ENCODE data around the gene DSEL.

The DSEL gene

GRCh38 chr18:67516539-67517443, at the start of gene DSEL:
Gene DSEL, minus strand, starts transcription at chr18:67516720. Its CDS starts 2,112 bp downstream, at chr18:67514608.
- H3K9ac ChIP-seq (ENCODE audit: low read depth, low read length) = peak within 1 kb of the TSS; percentile 90
- H3K4me1 ChIP-seq (ENCODE audit: insufficient read depth, low read length) = peaks cover 25% of the 10 kb centered on the region
- H3K9me3 ChIP-seq (ENCODE audit: control insufficient read depth, insufficient read depth, low read length) = no peaks in the 10 kb centered on the region
- H3K36me3 ChIP-seq (ENCODE audit: insufficient read depth, low read length) = peaks cover 5% of the 10 kb centered on the region; the same call in 1 of the 2 replicates

- H3K9me3 ChIP-seq (ENCODE audit: control insufficient read depth, insufficient read depth, low read length) = no peaks in the 10 kb centered on the region
- no peaks in the 10 kb centered on the region for H3K4me1 ChIP-seq (ENCODE audit: insufficient read depth, low read length)
- H3K36me3 ChIP-seq (ENCODE audit: insufficient read depth, low read length) = no peaks in the 10 kb centered on the region
- H3K9ac ChIP-seq (ENCODE audit: low read depth, low read length) = no peak overlapping the region
These were observed 36.9 kb upstream of the DSEL start for GRCh38 chr18:67553437-67553836.

- no peaks in the 10 kb centered on the region for H3K4me1 ChIP-seq (ENCODE audit: insufficient read depth, low read length)
- no peak overlapping the region for H3K9ac ChIP-seq (ENCODE audit: low read depth, low read length)
- no peaks in the 10 kb centered on the region for H3K9me3 ChIP-seq (ENCODE audit: control insufficient read depth, insufficient read depth, low read length)
- no peaks in the 10 kb centered on the region for H3K36me3 ChIP-seq (ENCODE audit: insufficient read depth, low read length)
These were observed 34.5 kb upstream of the DSEL start for GRCh38 chr18:67550872-67551520.

GRCh38 chr18:67549946-67550345, 33.4 kb upstream of the DSEL start:
- Histone ChIP-seq H3K9ac (ENCODE audit: low read depth, low read length) (no peak overlapping the region), H3K36me3 (ENCODE audit: insufficient read depth, low read length) (no peaks in the 10 kb centered on the region), H3K4me1 (ENCODE audit: insufficient read depth, low read length) (no peaks in the 10 kb centered on the region), H3K9me3 (ENCODE audit: control insufficient read depth, insufficient read depth, low read length) (no peaks in the 10 kb centered on the region)

GRCh38 chr18:67545681-67546080, 29.2 kb upstream of the DSEL start:
- no peaks in the 10 kb centered on the region for H3K9me3 ChIP-seq (ENCODE audit: control insufficient read depth, insufficient read depth, low read length)
- no peaks in the 10 kb centered on the region for H3K36me3 ChIP-seq (ENCODE audit: insufficient read depth, low read length)

GRCh38 chr18:67540559-67540958, 24.0 kb upstream of the DSEL start:
- no peak overlapping the region for H3K9ac ChIP-seq (ENCODE audit: low read depth, low read length)
- H3K9me3 ChIP-seq (ENCODE audit: control insufficient read depth, insufficient read depth, low read length) = no peaks in the 10 kb centered on the region
- no peaks in the 10 kb centered on the region for H3K4me1 ChIP-seq (ENCODE audit: insufficient read depth, low read length)
- H3K36me3 ChIP-seq (ENCODE audit: insufficient read depth, low read length) = no peaks in the 10 kb centered on the region

More at GRCh38 chr18:67545681-67546080, 29.2 kb upstream of the DSEL start:
- no peaks in the 10 kb centered on the region for H3K4me1 ChIP-seq (ENCODE audit: insufficient read depth, low read length)
- no peak overlapping the region for H3K9ac ChIP-seq (ENCODE audit: low read depth, low read length)

GRCh38 chr18:67531929-67532328, 15.4 kb upstream of the DSEL start:
- Histone ChIP-seq H3K9ac (ENCODE audit: low read depth, low read length) (no peak overlapping the region), H3K4me1 (ENCODE audit: insufficient read depth, low read length) (no peaks in the 10 kb centered on the region), H3K9me3 (ENCODE audit: control insufficient read depth, insufficient read depth, low read length) (no peaks in the 10 kb centered on the region), H3K36me3 (ENCODE audit: insufficient read depth, low read length) (no peaks in the 10 kb centered on the region)

- Histone ChIP-seq H3K9me3 (ENCODE audit: control insufficient read depth, insufficient read depth, low read length) (no peaks in the 10 kb centered on the region), H3K36me3 (ENCODE audit: insufficient read depth, low read length) (no peaks in the 10 kb centered on the region), H3K4me1 (ENCODE audit: insufficient read depth, low read length) (peaks cover 18% of the 10 kb centered on the region), H3K9ac (ENCODE audit: low read depth, low read length) (no peak overlapping the region)
These were observed 9.0 kb upstream of the DSEL start for GRCh38 chr18:67525328-67526099.

- no peaks in the 10 kb centered on the region for H3K36me3 ChIP-seq (ENCODE audit: insufficient read depth, low read length)
- no peak overlapping the region for H3K9ac ChIP-seq (ENCODE audit: low read depth, low read length)
- peaks cover 22% of the 10 kb centered on the region for H3K4me1 ChIP-seq (ENCODE audit: insufficient read depth, low read length)
- no peaks in the 10 kb centered on the region for H3K9me3 ChIP-seq (ENCODE audit: control insufficient read depth, insufficient read depth, low read length)
These were observed 3.9 kb upstream of the DSEL start for GRCh38 chr18:67520351-67520921.

- peaks cover 5% of the 10 kb centered on the region; the same call in 1 of the 2 replicates for H3K36me3 ChIP-seq (ENCODE audit: insufficient read depth, low read length)
- H3K9ac ChIP-seq (ENCODE audit: low read depth, low read length) = no peak overlapping the region
- H3K9me3 ChIP-seq (ENCODE audit: control insufficient read depth, insufficient read depth, low read length) = no peaks in the 10 kb centered on the region
These were observed 3.1 kb upstream of the DSEL start for GRCh38 chr18:67519592-67519991.

GRCh38 chr18:67518566-67518965, 2.0 kb upstream of the DSEL start:
- peaks cover 5% of the 10 kb centered on the region; the same call in 1 of the 2 replicates for H3K36me3 ChIP-seq (ENCODE audit: insufficient read depth, low read length)
- H3K4me1 ChIP-seq (ENCODE audit: insufficient read depth, low read length) = peaks cover 25% of the 10 kb centered on the region
- no peaks in the 10 kb centered on the region for H3K9me3 ChIP-seq (ENCODE audit: control insufficient read depth, insufficient read depth, low read length)
- H3K9ac ChIP-seq (ENCODE audit: low read depth, low read length) = no peak overlapping the region

More at GRCh38 chr18:67519592-67519991, 3.1 kb upstream of the DSEL start:
- peaks cover 19% of the 10 kb centered on the region for H3K4me1 ChIP-seq (ENCODE audit: insufficient read depth, low read length)

GRCh38 chr18:67517444-67517765, 885 bp upstream of the DSEL start:
- Histone ChIP-seq H3K9ac (ENCODE audit: low read depth, low read length) (peak overlapping the region; percentile 60), H3K36me3 (ENCODE audit: insufficient read depth, low read length) (peaks cover 5% of the 10 kb centered on the region; the same call in 1 of the 2 replicates), H3K4me1 (ENCODE audit: insufficient read depth, low read length) (peaks cover 25% of the 10 kb centered on the region), H3K9me3 (ENCODE audit: control insufficient read depth, insufficient read depth, low read length) (no peaks in the 10 kb centered on the region)

- H3K9me3 ChIP-seq (ENCODE audit: control insufficient read depth, insufficient read depth, low read length) = no peaks in the 10 kb centered on the region
- peaks cover 5% of the 10 kb centered on the region; the same call in 1 of the 2 replicates for H3K36me3 ChIP-seq (ENCODE audit: insufficient read depth, low read length)
- peak overlapping the region; percentile 90 for H3K9ac ChIP-seq (ENCODE audit: low read depth, low read length)
- H3K4me1 ChIP-seq (ENCODE audit: insufficient read depth, low read length) = peaks cover 25% of the 10 kb centered on the region
These were observed 480 bp downstream of the DSEL start for GRCh38 chr18:67515942-67516538.
